K562 (cell line): ENCODE data around the gene SLC26A5.

ENCODE experiments used
- ATF3 ChIP-seq, 2 experiments: fragments of 450-650 bp in 1 of 2; sonication (generic) in 1 of 2; formaldehyde crosslinking in 1 of 2; IDR thresholded peaks in 1 of 2; conservative IDR thresholded peaks in 1 of 2; 2 replicates each; pipeline versions ENCODE4 v1.6.1 to v1.8.1; 2016 to 2023; ENCODE audit warnings: mild to moderate bottlenecking in 2 of 2, moderate library complexity in 2 of 2, inconsistent platforms in 1 of 2, missing genetic modification reagents in 1 of 2
- CBFB ChIP-seq: sonication (generic); formaldehyde crosslinking; IDR thresholded peaks from 2 replicates; pipeline ENCODE4 v1.4.0; 2020; ENCODE audit warnings: mild to moderate bottlenecking, missing genetic modification reagents
- CREBBP ChIP-seq: IDR thresholded peaks from one replicate; pipeline ENCODE4 v1.6.1; 2012; ENCODE audit warnings: low read depth, mild to moderate bottlenecking, control low read depth, inconsistent platforms, low read length
- CTCF ChIP-seq, 3 experiments: IDR thresholded peaks in 2 of 3; conservative IDR thresholded peaks in 1 of 3; 2 replicates each; pipeline ENCODE4 v1.5.1; 2011 to 2012; ENCODE audit warnings: low read length in 3 of 3, mild to moderate bottlenecking in 3 of 3, control low read depth in 2 of 3, improper control_type of control experiment in 1 of 3, inconsistent platforms in 1 of 3, low read depth in 1 of 3, mixed read lengths in 1 of 3, moderate library complexity in 1 of 3; ENCODE audit not compliant: insufficient read depth in 2 of 3
- DNMT1 ChIP-seq: fragments of 450-650 bp; IDR thresholded peaks from 2 replicates; pipeline ENCODE4 v1.6.1; 2016; ENCODE audit warnings: antibody characterized with exemption, mild to moderate bottlenecking
- LEF1 ChIP-seq: fragments of 450-650 bp; IDR thresholded peaks from 2 replicates; pipeline ENCODE4 v1.6.1; 2016; ENCODE audit warnings: mild to moderate bottlenecking
- SP1 ChIP-seq: sonication (generic); formaldehyde crosslinking; IDR thresholded peaks from 2 replicates; pipeline ENCODE4 v1.8.1; 2022; ENCODE audit warnings: mild to moderate bottlenecking, missing genetic modification reagents
- TEAD2 ChIP-seq: fragments of 450-650 bp; IDR thresholded peaks from 2 replicates; pipeline ENCODE4 v1.6.1; 2016; ENCODE audit warnings: missing genetic modification characterization, control low read depth, missing compliant biosample characterization
- TFAP4 ChIP-seq: sonication (generic); formaldehyde crosslinking; IDR thresholded peaks from 2 replicates; pipeline ENCODE4 v1.8.0; 2022; ENCODE audit warnings: missing genetic modification reagents, mild to moderate bottlenecking, moderate library complexity, borderline replicate concordance
- UBTF ChIP-seq, 2 experiments: IDR thresholded peaks; 2 replicates each; pipeline ENCODE4 v1.6.1; 2012; ENCODE audit warnings: improper control_type of control experiment in 2 of 2, low read depth in 2 of 2, low read length in 2 of 2, borderline replicate concordance in 1 of 2
- ZNF175 ChIP-seq: fragments of 200-800 bp; sonication (Bioruptor generic); IDR thresholded peaks from 2 replicates; pipeline ENCODE4 v1.6.1; 2016; ENCODE audit warnings: low read depth, mild to moderate bottlenecking, missing genetic modification characterization, missing compliant biosample characterization
- ZNF263 ChIP-seq: sonication (generic); formaldehyde crosslinking; IDR thresholded peaks from 2 replicates; pipeline ENCODE4 v1.8.0; 2022; ENCODE audit warnings: mild to moderate bottlenecking, missing genetic modification reagents, borderline replicate concordance

GRCh38 chr7:103420857-103421384 is 25.1 kb downstream of the SLC26A5 start:
- no peak for TF ChIP-seq CREBBP
- TF ChIP-seq SP1: no peak
- TF ChIP-seq CTCF (IDR thresholded peaks at IDR 0.05 in 2 of 3, conservative IDR thresholded peaks at IDR 0.05 in 1 of 3; ENCODE audit: insufficient read depth in 2 of 3, low read depth in 1 of 3, low read length in 3 of 3): no peak
- no peak for TF ChIP-seq ZNF175
- no peak for TF ChIP-seq TEAD2
- TF ChIP-seq UBTF (IDR thresholded peaks at IDR 0.05; ENCODE audit: borderline replicate concordance in 1 of 2, low read depth in 2 of 2, low read length in 2 of 2): no peak
- TF ChIP-seq DNMT1: no peak
- TF ChIP-seq LEF1: no peak
- no peak for TF ChIP-seq ZNF263
- TF ChIP-seq CBFB: no peak
- TF ChIP-seq TFAP4 (CRISPR knock-in tag): no peak
- no peak for TF ChIP-seq ATF3 (IDR thresholded peaks at IDR 0.05)
- no peak for TF ChIP-seq ATF3 (CRISPR knock-in tag; conservative IDR thresholded peaks at IDR 0.05)
